SK-N-SH (cell line): ENCODE results near the gene PPP1R9B. TPM values are rescaled to one million over a fixed set of nuclear protein-coding genes. Genes with fewer than 3 reads are reported as not detected.

ENCODE experiments used
- CTCF ChIA-PET: fragments of 300-600, 350-600 bp; formaldehyde crosslinking; extraction: SDS; loops from one replicate; lab custom pipeline; 2021; lab: Yijun Ruan, JAX
- POLR2A ChIA-PET: fragments of 350-600 bp; sonication (Branson Sonifier 250); formaldehyde crosslinking; extraction: SDS; loops from one replicate; lab custom pipeline; 2020; ENCODE audit warnings: antibody characterized with exemption, inconsistent platforms; lab: Yijun Ruan, JAX
- DNase-seq: peaks from one replicate; pipeline ENCODE4 v3.0.0; 2012
- H2AFZ ChIP-seq: fragments of 200-600 bp; sonication (generic); 2 replicates; pipeline ENCODE4 v1.8.1; 2016; ENCODE audit warnings: antibody characterized with exemption, mild to moderate bottlenecking, low read depth
- H3F3A ChIP-seq: fragments of 200-600 bp; sonication (generic); replicated peaks from 2 replicates; pipeline ENCODE3; 2016; ENCODE audit warnings: antibody characterized with exemption, mild to moderate bottlenecking; ENCODE audit not compliant: insufficient read depth
- H3K27ac ChIP-seq, 2 experiments: fragments of 200-500 bp in 1 of 2; fragments of 200-600 bp in 1 of 2; sonication (Bioruptor generic) in 1 of 2; sonication (generic), shearing (Covaris generic) in 1 of 2; 2 replicates each; pipeline versions ENCODE4 v1.5.1 to v1.6.1; 2014 to 2016; ENCODE audit warnings: low read depth in 2 of 2, inconsistent platforms in 1 of 2, low read length in 1 of 2, mild to moderate bottlenecking in 1 of 2, mixed read lengths in 1 of 2
- H3K27me3 ChIP-seq: fragments of 200-600 bp; sonication (generic), shearing (Covaris generic); 2 replicates; pipeline ENCODE4 v1.6.1; 2016; ENCODE audit warnings: mixed run types; ENCODE audit not compliant: insufficient read depth
- H3K36me3 ChIP-seq, 2 experiments: fragments of 200-500 bp in 1 of 2; fragments of 200-600 bp in 1 of 2; sonication (Bioruptor generic) in 1 of 2; sonication (generic) in 1 of 2; replicated peaks in 1 of 2; 2 replicates each; pipeline versions ENCODE3 to v1.5.1; 2014 to 2016; ENCODE audit warnings: low read length in 1 of 2, mild to moderate bottlenecking in 1 of 2; ENCODE audit not compliant: insufficient read depth in 2 of 2, control insufficient read depth in 1 of 2
- H3K4me1 ChIP-seq, 2 experiments: fragments of 200-500 bp in 1 of 2; fragments of 200-600 bp in 1 of 2; sonication (Bioruptor generic) in 1 of 2; sonication (generic), shearing (Covaris generic) in 1 of 2; 2 replicates each; pipeline versions ENCODE4 v1.5.1 to v1.6.1; 2014 to 2016; ENCODE audit warnings: low read depth in 1 of 2, low read length in 1 of 2, mixed run types in 1 of 2; ENCODE audit not compliant: insufficient read depth in 2 of 2, control insufficient read depth in 1 of 2
- H3K4me2 ChIP-seq: fragments of 200-600 bp; sonication (generic), shearing (Covaris generic); 2 replicates; pipeline ENCODE4 v1.6.1; 2017; ENCODE audit warnings: mixed run types
- H3K4me3 ChIP-seq, 2 experiments: fragments of 200-500 bp in 1 of 2; fragments of 200-600 bp in 1 of 2; sonication (Bioruptor generic) in 1 of 2; sonication (generic), shearing (Covaris generic) in 1 of 2; 2 replicates each; pipeline versions ENCODE4 v1.5.1 to v1.8.1; 2014 to 2016; ENCODE audit warnings: low read depth in 2 of 2, inconsistent platforms in 1 of 2, low read length in 1 of 2, mild to moderate bottlenecking in 1 of 2, mixed read lengths in 1 of 2, moderate library complexity in 1 of 2
- H3K79me2 ChIP-seq: fragments of 200-600 bp; sonication (generic); 2 replicates; pipeline ENCODE4 v1.8.1; 2017; ENCODE audit warnings: mild to moderate bottlenecking; ENCODE audit not compliant: insufficient read depth
- H3K9ac ChIP-seq: fragments of 200-600 bp; sonication (generic); 2 replicates; pipeline ENCODE4 v1.6.1; 2017; ENCODE audit warnings: mixed run types
- H3K9me2 ChIP-seq: fragments of 200-600 bp; sonication (generic); 2 replicates; pipeline ENCODE4 v1.6.1; 2017; ENCODE audit warnings: mixed run types
- H3K9me3 ChIP-seq: fragments of 200-600 bp; sonication (generic); 2 replicates; pipeline ENCODE4 v1.6.1; 2017; ENCODE audit warnings: mixed run types, mild to moderate bottlenecking, moderate library complexity
- H4K20me1 ChIP-seq: fragments of 200-600 bp; sonication (generic); 2 replicates; pipeline ENCODE4 v1.6.1; 2017; ENCODE audit warnings: mild to moderate bottlenecking, mixed run types; ENCODE audit not compliant: insufficient read depth
- CHD2 ChIP-seq: fragments of 150-350 bp; IDR thresholded peaks from 2 replicates; pipeline ENCODE4 v1.6.1; 2018; ENCODE audit warnings: low read length; ENCODE audit not compliant: partially characterized antibody
- CTCF ChIP-seq: fragments of 200-600 bp; sonication (generic); IDR thresholded peaks from 2 replicates; pipeline ENCODE4 v1.6.1; 2017; ENCODE audit warnings: antibody characterized with exemption, mild to moderate bottlenecking, moderate library complexity
- FOSL2 ChIP-seq: IDR thresholded peaks from 2 replicates; pipeline ENCODE4 v1.4.0; 2012; ENCODE audit warnings: low read depth, mild to moderate bottlenecking, moderate library complexity, borderline replicate concordance
- FOXJ3 ChIP-seq: sonication (generic); formaldehyde crosslinking; IDR thresholded peaks from 2 replicates; pipeline ENCODE4 v1.5.1; 2020; ENCODE audit warnings: mild to moderate bottlenecking, missing genetic modification reagents
- FOXM1 ChIP-seq: IDR thresholded peaks from 2 replicates; pipeline ENCODE4 v1.4.0; 2012; ENCODE audit warnings: low read depth, mild to moderate bottlenecking
- GABPA ChIP-seq: IDR thresholded peaks from 2 replicates; pipeline ENCODE4 v1.4.0; 2012; ENCODE audit warnings: low read depth, mild to moderate bottlenecking
- MXI1 ChIP-seq: IDR thresholded peaks from 2 replicates; pipeline ENCODE4 v1.6.1; 2012; ENCODE audit warnings: mild to moderate bottlenecking, low read depth, low read length, improper control_type of control experiment
- RAD21 ChIP-seq: IDR thresholded peaks from 2 replicates; pipeline ENCODE4 v1.6.1; 2012; ENCODE audit warnings: mild to moderate bottlenecking, low read length
- RFX5 ChIP-seq: IDR thresholded peaks from 2 replicates; pipeline ENCODE4 v1.6.1; 2012; ENCODE audit warnings: mild to moderate bottlenecking, improper control_type of control experiment, low read length
- SMC3 ChIP-seq: IDR thresholded peaks from 2 replicates; pipeline ENCODE4 v1.6.1; 2012; ENCODE audit warnings: low read depth, low read length, improper control_type of control experiment
- TEAD4 ChIP-seq: IDR thresholded peaks from 2 replicates; pipeline ENCODE4 v1.4.0; 2012; ENCODE audit warnings: mild to moderate bottlenecking, borderline replicate concordance; ENCODE audit not compliant: insufficient read depth
- YY1 ChIP-seq: IDR thresholded peaks from 2 replicates; pipeline ENCODE4 v1.4.0; 2012; ENCODE audit warnings: low read depth, mild to moderate bottlenecking
- WGBS: methylation state at CpG from one replicate; pipeline ENCODE4 v1.1.6; 2017; ENCODE audit warnings: low lambda C conversion rate; 5-methylcytosine and 5-hydroxymethylcytosine counted together
- polyA plus RNA-seq, 3 experiments: library from polyadenylated mRNA; depleted of rRNA; stranded (reverse); fragments of >200 nt; gene quantifications; 2 replicates each; pipeline ENCODE4 v1.2.3, GENCODE V29; 2012

The PPP1R9B gene
- polyA plus RNA-seq, 1 of the 3 experiments (the other 2 are of a cell fraction): 35.2 TPM

- Histone ChIP-seq H3K27ac (no peak overlapping the region), H3K9ac (no peak overlapping the region), H4K20me1 (peaks cover 10% of the 10 kb centered on the region), H3K4me1 (peaks cover 20 to 23% of the 10 kb centered on the region in 2 experiments; a peak in 3 of 4 replicates), H2AFZ (no peak overlapping the region), H3K9me2 (no peaks in the 10 kb centered on the region), H3K79me2 (peaks cover 4% of the 10 kb centered on the region; the same call in 1 of the 2 replicates), H3K36me3 (peaks cover 30 to 53% of the 10 kb centered on the region in 2 experiments), H3K4me3 (no peak overlapping the region), H3K4me2 (no peak overlapping the region), H3K9me3 (no peaks in the 10 kb centered on the region), H3K27me3 (no peaks in the 10 kb centered on the region), H3F3A (peaks cover 32% of the 10 kb centered on the region)
- ChIA-PET POLR2A (interaction anchor here (0.7 to 1.4 kb wide), 2 partner anchors 12 to 25 kb away, joined by 3 to 6 read pairs; no protein-coding TSS in a partner anchor), CTCF (interaction anchor here (1.1 to 9.3 kb wide), 7 partner anchors 15 to 44 kb away, joined by 4 to 169 read pairs (median 6); partner anchors contain the start of genes PDK2 and PPP1R9B)
- no peak for DNase-seq
- no peak for TF ChIP-seq FOSL2
- TF ChIP-seq TEAD4: no peak
- no peak for TF ChIP-seq MXI1
- TF ChIP-seq YY1: no peak
- TF ChIP-seq GABPA: no peak
- no peak for TF ChIP-seq CHD2
- no peak for TF ChIP-seq RFX5
- TF ChIP-seq RAD21: no peak
- no peak for TF ChIP-seq FOXJ3
- TF ChIP-seq SMC3: no peak
- 93% methylated on average over 14 of the region's 16 CpGs for WGBS
Observed at GRCh38 chr17:50135316-50136095, 15.0 kb downstream of the PPP1R9B start.

GRCh38 chr17:50134206-50135110, 16.0 kb downstream of the PPP1R9B start:
- no peak overlapping the region for H2AFZ ChIP-seq
- no peaks in the 10 kb centered on the region for H3K27me3 ChIP-seq
- H4K20me1 ChIP-seq: peaks cover 6% of the 10 kb centered on the region
- no peaks in the 10 kb centered on the region for H3K9me3 ChIP-seq
- TF ChIP-seq CTCF: peak; percentile 19; the same call in 1 of the 2 replicates
- no peak for TF ChIP-seq FOXM1
- TF ChIP-seq, all 33 proteins: peak for 1
- Histone ChIP-seq H3K4me3 (no peak overlapping the region), H3K79me2 (peaks cover 2% of the 10 kb centered on the region; the same call in 1 of the 2 replicates), H3K4me2 (no peak overlapping the region), H3K36me3 (peaks cover 24 to 44% of the 10 kb centered on the region in 2 experiments), H3F3A (peaks cover 30% of the 10 kb centered on the region), H3K27ac (no peak overlapping the region), H3K4me1 (peaks cover 17 to 20% of the 10 kb centered on the region in 2 experiments; a peak in 3 of 4 replicates), H3K9ac (no peak overlapping the region), H3K9me2 (no peaks in the 10 kb centered on the region)
- 86% methylated on average over 14 of the region's 16 CpGs for WGBS
- no peak for DNase-seq
- ChIA-PET POLR2A (interaction anchor here (0.7 kb wide), 1 partner anchor 26 kb away, joined by 3 read pairs; no protein-coding TSS in a partner anchor), CTCF (interaction anchor here (1.1 to 9.3 kb wide), 7 partner anchors 16 to 41 kb away, joined by 4 to 169 read pairs (median 7); partner anchors contain the start of genes PDK2 and PPP1R9B)
